Endothelial cell of umbilical vein (primary cell): ENCODE data around the gene KCTD10. TPM values are rescaled to one million over a fixed set of nuclear protein-coding genes. Genes with fewer than 3 reads are reported as not detected.

Experiments
- BruUV-seq: library from RNA; stranded (reverse); fragments of 400-500 nt; replicated peaks from 2 replicates; lab custom pipeline; 2021; lab: Mats Ljungman, UMichigan
- CTCF ChIA-PET: fragments of 300-600, 350-600 bp; sonication (Branson Sonifier 250); formaldehyde crosslinking; loops from one replicate; lab custom pipeline; 2021; ENCODE audit warnings: antibody characterized with exemption, inconsistent platforms; lab: Charles Lee
- POLR2A ChIA-PET: fragments of 300-600, 350-600 bp; sonication (Branson Sonifier 250); formaldehyde crosslinking; loops from one replicate; lab custom pipeline; 2021; ENCODE audit warnings: antibody characterized with exemption, inconsistent platforms; lab: Charles Lee
- DNase-seq: peaks from one replicate; pipeline ENCODE4 v3.0.0-alpha.2; 2011; ENCODE audit warnings: low read depth, low spot score
- FAIRE-seq: peaks from 2 replicates; lab custom pipeline; 2011; peaks lifted over from hg19 to GRCh38; lab: Jason Lieb, UNC
- H2AFZ ChIP-seq: 2 replicates; pipeline ENCODE4 v1.6.0; 2012; ENCODE audit warnings: low read depth, low read length, control low read depth, inconsistent platforms
- H3K27ac ChIP-seq: 2 replicates; pipeline ENCODE4 v1.5.1; 2011; ENCODE audit warnings: low read depth, mild to moderate bottlenecking, control low read depth, low read length, moderate library complexity; ENCODE audit not compliant: insufficient read depth
- H3K27me3 ChIP-seq, 2 experiments: 2 replicates each; pipeline versions ENCODE4 v1.6.0 to v1.6.1; 2011; ENCODE audit warnings: low read length in 2 of 2, mixed read lengths in 1 of 2; ENCODE audit not compliant: control insufficient read depth in 2 of 2, insufficient read depth in 2 of 2
- H3K36me3 ChIP-seq, 2 experiments: 2 replicates in 1 of 2; 3 replicates in 1 of 2; pipeline ENCODE4 v1.5.1; 2011; ENCODE audit warnings: low read length in 2 of 2, mild to moderate bottlenecking in 1 of 2, moderate library complexity in 1 of 2; ENCODE audit not compliant: control insufficient read depth in 2 of 2, insufficient read depth in 2 of 2; ENCODE audit errors: extremely low read depth in 1 of 2
- H3K4me1 ChIP-seq: 3 replicates; pipeline ENCODE4 v1.5.1; 2011; ENCODE audit warnings: mild to moderate bottlenecking, low read length; ENCODE audit not compliant: control insufficient read depth, insufficient read depth; ENCODE audit errors: extremely low read depth
- H3K4me2 ChIP-seq: 2 replicates; pipeline ENCODE4 v1.6.1; 2011; ENCODE audit warnings: low read length, control low read depth, mixed read lengths; ENCODE audit not compliant: insufficient read depth
- H3K4me3 ChIP-seq, 3 experiments: fragments of 200-600 bp in 1 of 3; sonication (generic), shearing (Covaris generic) in 1 of 3; replicated peaks in 1 of 3; 2 replicates each; pipeline ENCODE4 v1.5.1; 2011 to 2016; ENCODE audit warnings: control low read depth in 3 of 3, low read length in 3 of 3, mild to moderate bottlenecking in 2 of 3, inconsistent platforms in 1 of 3, low read depth in 1 of 3, moderate library complexity in 1 of 3; ENCODE audit not compliant: insufficient read depth in 1 of 3
- H3K79me2 ChIP-seq: 2 replicates; pipeline ENCODE4 v1.6.0; 2012; ENCODE audit warnings: low read length, inconsistent platforms; ENCODE audit not compliant: control insufficient read depth, insufficient read depth
- H3K9ac ChIP-seq: replicated peaks from 2 replicates; pipeline ENCODE3; 2011; ENCODE audit warnings: low read length, control low read depth; ENCODE audit not compliant: insufficient read depth; ENCODE audit errors: extremely low read depth
- H3K9me1 ChIP-seq: replicated peaks from 3 replicates; pipeline ENCODE4 v1.6.0; 2011; ENCODE audit warnings: mild to moderate bottlenecking, low read length; ENCODE audit not compliant: control insufficient read depth, insufficient read depth; ENCODE audit errors: extremely low read depth
- H3K9me3 ChIP-seq: replicated peaks from 2 replicates; pipeline ENCODE4 v1.5.1; 2012; ENCODE audit warnings: low read length, inconsistent platforms; ENCODE audit not compliant: control insufficient read depth, insufficient read depth
- H4K20me1 ChIP-seq: replicated peaks from 2 replicates; pipeline ENCODE3; 2011; ENCODE audit warnings: mild to moderate bottlenecking, low read length; ENCODE audit not compliant: control insufficient read depth, insufficient read depth; ENCODE audit errors: extremely low read depth
- EZH2 ChIP-seq: IDR thresholded peaks from 2 replicates; pipeline ENCODE4 v1.6.1; 2012; ENCODE audit warnings: borderline replicate concordance, low read depth, mild to moderate bottlenecking, moderate library complexity, low read length, inconsistent platforms; ENCODE audit not compliant: severe bottlenecking
- FOS ChIP-seq: IDR thresholded peaks from 2 replicates; pipeline ENCODE4 v1.6.1; 2011; ENCODE audit warnings: mild to moderate bottlenecking, low read length, moderate library complexity, borderline replicate concordance; ENCODE audit not compliant: insufficient read depth
- GATA2 ChIP-seq: IDR thresholded peaks from 2 replicates; pipeline ENCODE4 v1.7.0; 2011; ENCODE audit warnings: low read depth, mild to moderate bottlenecking, moderate library complexity, mixed read lengths, low read length; ENCODE audit not compliant: insufficient read length, insufficient read depth
- JUN ChIP-seq: IDR thresholded peaks from 2 replicates; pipeline ENCODE4 v1.6.1; 2011; ENCODE audit warnings: borderline replicate concordance, low read depth; ENCODE audit not compliant: insufficient read length, insufficient read depth
- MAX ChIP-seq: IDR thresholded peaks from 2 replicates; pipeline ENCODE4 v1.6.1; 2011; ENCODE audit not compliant: insufficient read depth, insufficient read length
- MYC ChIP-seq: IDR thresholded peaks from one replicate; pipeline ENCODE4 v1.6.1; 2011; ENCODE audit warnings: mild to moderate bottlenecking, low read depth, low read length
- POLR2A ChIP-seq: IDR thresholded peaks from 2 replicates; pipeline ENCODE4 v1.6.1; 2012; ENCODE audit warnings: low read depth, mild to moderate bottlenecking, control low read depth, low read length
- POLR2AphosphoS5 ChIP-seq: IDR thresholded peaks from 2 replicates; pipeline ENCODE4 v1.6.1; 2012; ENCODE audit warnings: low read depth, mild to moderate bottlenecking, control low read depth, low read length, moderate library complexity; ENCODE audit not compliant: insufficient read depth
- dilution Hi-C: fragments of 300-500 bp; cut with MboI; formaldehyde crosslinking; loops from one replicate; pipeline ENCODE4 v1.15.0; 2019; ENCODE audit warnings: low sequenced_read_pairs; ENCODE audit not compliant: extremely low pct_ligation_motif_present
- intact Hi-C: fragments of 100-400 bp; cut with micrococcal nuclease; formaldehyde crosslinking; loops from one replicate; pipeline ENCODE4 v1.10.0; 2022
- polyA plus RNA-seq, 4 experiments: library from polyadenylated mRNA; depleted of rRNA in 3 of 4; stranded (reverse) in 3 of 4; unstranded in 1 of 4; fragments of >200 nt; gene quantifications; 2 replicates each; pipeline versions ENCODE4 v1.2.1 to v1.2.3, GENCODE V29; 2011 to 2012; ENCODE audit warnings: missing spikeins in 1 of 4
- total RNA-seq: library from RNA; stranded (reverse); gene quantifications from 2 replicates; pipeline ENCODE4 v1.2.3, GENCODE V29; 2021
- TF ChIP-seq, protein P1 (sequence below), 2 donors: IDR thresholded peaks; 1 replicate in 1 of 2; 2 replicates in 1 of 2; pipeline ENCODE4 v1.5.1; 2011; ENCODE audit warnings: low read length in 2 of 2, mild to moderate bottlenecking in 2 of 2, moderate library complexity in 2 of 2, control low read depth in 1 of 2, inconsistent platforms in 1 of 2, low read depth in 1 of 2; ENCODE audit not compliant: insufficient read depth in 1 of 2; ENCODE audit errors: extremely low read depth in 1 of 2

Gene KCTD10
- total and polyA plus RNA-seq, 2 donors (not counting 3 experiments of a cell fraction or from before 2014, with no cell fraction given) = 101 to 112 TPM

- BruUV-seq = no TSS peak
Measured at GRCh38 chr12:109495012-109495411, 17.9 kb upstream of the KCTD10 start.

More at GRCh38 chr12:109495012-109495411, 17.9 kb upstream of the KCTD10 start:
- Histone ChIP-seq H3K4me1 (no peaks in the 10 kb centered on the region), H3K4me2 (no peak overlapping the region), H3K9ac (no peak overlapping the region), H3K36me3 (peaks cover 7 to 12% of the 10 kb centered on the region in 2 experiments), H3K79me2 (no peaks in the 10 kb centered on the region), H2AFZ (no peak overlapping the region), H3K9me3 (no peaks in the 10 kb centered on the region), H3K4me3 (no peak overlapping the region), H4K20me1 (no peaks in the 10 kb centered on the region), H3K27ac (no peak overlapping the region), H3K9me1 (no peaks in the 10 kb centered on the region), H3K27me3 (no peaks in the 10 kb centered on the region)
- POLR2A ChIA-PET = no interaction called here
- DNase-seq = no peak
- FAIRE-seq = no peak
- intact Hi-C loops (no loop called here), dilution Hi-C loops (no loop called here)
- CTCF ChIA-PET = interaction anchor here (2.1 to 4.9 kb wide), 3 partner anchors 10 to 67 kb away, joined by 5 to 22 read pairs (median 8); no protein-coding TSS in a partner anchor
- TF ChIP-seq FOS (no peak), POLR2A (no peak), EZH2 (no peak), POLR2AphosphoS5 (no peak), JUN (no peak), GATA2 (no peak), MYC (no peak), MAX (no peak)
- TF ChIP-seq, protein P1, sequence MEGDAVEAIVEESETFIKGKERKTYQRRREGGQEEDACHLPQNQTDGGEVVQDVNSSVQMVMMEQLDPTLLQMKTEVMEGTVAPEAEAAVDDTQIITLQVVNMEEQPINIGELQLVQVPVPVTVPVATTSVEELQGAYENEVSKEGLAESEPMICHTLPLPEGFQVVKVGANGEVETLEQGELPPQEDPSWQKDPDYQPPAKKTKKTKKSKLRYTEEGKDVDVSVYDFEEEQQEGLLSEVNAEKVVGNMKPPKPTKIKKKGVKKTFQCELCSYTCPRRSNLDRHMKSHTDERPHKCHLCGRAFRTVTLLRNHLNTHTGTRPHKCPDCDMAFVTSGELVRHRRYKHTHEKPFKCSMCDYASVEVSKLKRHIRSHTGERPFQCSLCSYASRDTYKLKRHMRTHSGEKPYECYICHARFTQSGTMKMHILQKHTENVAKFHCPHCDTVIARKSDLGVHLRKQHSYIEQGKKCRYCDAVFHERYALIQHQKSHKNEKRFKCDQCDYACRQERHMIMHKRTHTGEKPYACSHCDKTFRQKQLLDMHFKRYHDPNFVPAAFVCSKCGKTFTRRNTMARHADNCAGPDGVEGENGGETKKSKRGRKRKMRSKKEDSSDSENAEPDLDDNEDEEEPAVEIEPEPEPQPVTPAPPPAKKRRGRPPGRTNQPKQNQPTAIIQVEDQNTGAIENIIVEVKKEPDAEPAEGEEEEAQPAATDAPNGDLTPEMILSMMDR (IDR thresholded peaks at IDR 0.05; ENCODE audit: extremely low read depth in 1 of 2, insufficient read depth in 1 of 2, low read depth in 1 of 2, low read length in 2 of 2) = no peak
